Calu3 (cell line): Measurements from ENCODE around the gene RBM45. TPM values are rescaled to one million over a fixed set of nuclear protein-coding genes. Genes with fewer than 3 reads are reported as not detected.
"Not testable (repeated sequence)": the region's sequence is repeated elsewhere in the genome, so short reads cannot be mapped to it uniquely, and the experiment has no call there.

Experiments
- BruUV-seq: library from RNA; stranded (reverse); fragments of 400-500 nt; replicated peaks from 2 replicates; lab custom pipeline; 2021; lab: Mats Ljungman, UMichigan
- CTCF ChIA-PET: fragments of 300-600 bp; sonication (Branson Sonifier 250); formaldehyde crosslinking; loops from one replicate; lab custom pipeline; 2022; ENCODE audit warnings: antibody characterized with exemption; lab: Charles Lee
- DNase-seq: peaks from one replicate; pipeline ENCODE4 v3.0.0; 2022
- H3K27ac Mint-ChIP-seq: one replicate; pipeline ENCODE4 v1.8.0; 2022; ENCODE audit warnings: mixed read lengths; ENCODE audit not compliant: unreplicated experiment
- H3K27me3 Mint-ChIP-seq: one replicate; pipeline ENCODE4 v1.8.0; 2022; ENCODE audit warnings: mixed read lengths; ENCODE audit not compliant: unreplicated experiment
- H3K36me3 Mint-ChIP-seq: one replicate; pipeline ENCODE4 v1.8.0; 2022; ENCODE audit warnings: mild to moderate bottlenecking, moderate library complexity, mixed read lengths; ENCODE audit not compliant: insufficient read depth, unreplicated experiment
- H3K4me1 Mint-ChIP-seq: one replicate; pipeline ENCODE4 v1.8.0; 2022; ENCODE audit warnings: mild to moderate bottlenecking, low read depth, mixed read lengths; ENCODE audit not compliant: unreplicated experiment
- H3K4me3 Mint-ChIP-seq: one replicate; pipeline ENCODE4 v1.8.0; 2022; ENCODE audit warnings: mild to moderate bottlenecking, low read depth, moderate library complexity, mixed read lengths; ENCODE audit not compliant: unreplicated experiment
- H3K9me3 Mint-ChIP-seq: one replicate; pipeline ENCODE4 v1.8.0; 2022; ENCODE audit warnings: low read depth, mixed read lengths; ENCODE audit not compliant: unreplicated experiment
- CTCF ChIP-seq: fragments of 200-600 bp; IDR thresholded peaks from one replicate; pipeline ENCODE4 v1.8.0; 2022; ENCODE audit warnings: antibody characterized with exemption; ENCODE audit not compliant: unreplicated experiment
- intact Hi-C: fragments of 100-400 bp; cut with micrococcal nuclease; formaldehyde crosslinking; loops from one replicate; pipeline ENCODE4 v1.10.0; 2022; ENCODE audit not compliant: unreplicated experiment
- total RNA-seq: library from RNA; stranded (reverse); gene quantifications from 2 replicates; pipeline ENCODE4 v1.2.3, GENCODE V29; 2022

The RBM45 gene
- total RNA-seq, 1 experiment from 2014 or later: 11.5 TPM

GRCh38 chr2:178152033-178152432 is 39.8 kb downstream of the RBM45 start:
- Mint-ChIP-seq H3K27me3 (peaks cover 11% of the 10 kb centered on the region), H3K9me3 (no peaks in the 10 kb centered on the region), H3K36me3 (no peaks in the 10 kb centered on the region), H3K4me3 (no peak overlapping the region), H3K4me1 (no peaks in the 10 kb centered on the region), H3K27ac (no peak overlapping the region)
- CTCF ChIA-PET: no interaction called here
- TF ChIP-seq CTCF: no peak
- no peak for DNase-seq
- intact Hi-C loops: no loop called here
- no TSS peak for BruUV-seq

GRCh38 chr2:178152542-178152941 is 40.3 kb downstream of the RBM45 start:
- BruUV-seq: no TSS peak
- no peak overlapping the region for H3K27ac Mint-ChIP-seq
- no peaks in the 10 kb centered on the region for H3K9me3 Mint-ChIP-seq
- CTCF ChIA-PET: no interaction called here
- H3K36me3 Mint-ChIP-seq: no peaks in the 10 kb centered on the region
- H3K4me1 Mint-ChIP-seq: no peaks in the 10 kb centered on the region
- no peak for DNase-seq
- no peak overlapping the region for H3K4me3 Mint-ChIP-seq
- intact Hi-C loops: no loop called here
- TF ChIP-seq CTCF: no peak
- H3K27me3 Mint-ChIP-seq: peaks cover 14% of the 10 kb centered on the region

GRCh38 chr2:178152977-178153376 is 40.7 kb downstream of the RBM45 start:
- Mint-ChIP-seq H3K27ac (no peak overlapping the region), H3K9me3 (no peaks in the 10 kb centered on the region), H3K4me3 (no peak overlapping the region), H3K27me3 (peaks cover 19% of the 10 kb centered on the region), H3K36me3 (no peaks in the 10 kb centered on the region), H3K4me1 (no peaks in the 10 kb centered on the region)
- DNase-seq: no peak
- intact Hi-C loops: no loop called here
- TF ChIP-seq CTCF: no peak
- no TSS peak for BruUV-seq
- CTCF ChIA-PET: no interaction called here

GRCh38 chr2:178153878-178154277 is 41.6 kb downstream of the RBM45 start:
- H3K4me3 Mint-ChIP-seq, H3K4me1 Mint-ChIP-seq, DNase-seq, H3K27ac Mint-ChIP-seq, BruUV-seq, CTCF ChIA-PET, H3K36me3 Mint-ChIP-seq, intact Hi-C loops, H3K9me3 Mint-ChIP-seq: not testable (repeated sequence)
- peaks cover 21% of the 10 kb centered on the region for H3K27me3 Mint-ChIP-seq

- Mint-ChIP-seq H3K27ac (no peak overlapping the region), H3K27me3 (peaks cover 21% of the 10 kb centered on the region), H3K4me1 (no peaks in the 10 kb centered on the region), H3K36me3 (no peaks in the 10 kb centered on the region), H3K4me3 (no peak overlapping the region), H3K9me3 (no peaks in the 10 kb centered on the region)
- DNase-seq: no peak
- intact Hi-C loops: no loop called here
- no TSS peak for BruUV-seq
- TF ChIP-seq CTCF: no peak
- CTCF ChIA-PET: no interaction called here
These were observed 43.3 kb downstream of the RBM45 start for GRCh38 chr2:178155524-178155923.
